K562 (cell line): ENCODE results near the gene PKDCC. TPM values are rescaled to one million over a fixed set of nuclear protein-coding genes. Genes with fewer than 3 reads are reported as not detected.

ENCODE experiments used
- ATAC-seq: fragments of 200-7000 bp; cut with Tn5 transposase; 3 replicates; pipeline ENCODE4 v1.9.1; 2020; ENCODE audit warnings: moderate library complexity
- BruUV-seq: library from RNA; stranded (reverse); fragments of 400-500 nt; replicated peaks from 2 replicates; lab custom pipeline; 2021; lab: Mats Ljungman, UMichigan
- CTCF ChIA-PET: fragments of 300-600 bp; formaldehyde crosslinking; extraction: SDS; loops from one replicate; lab custom pipeline; 2021; ENCODE audit warnings: low intra/inter-chr PET ratio; lab: Yijun Ruan, JAX
- POLR2A ChIA-PET: fragments of 300-600, 350-650 bp; sonication (Branson Sonifier 250); formaldehyde crosslinking; extraction: SDS; loops from one replicate; lab custom pipeline; 2021; ENCODE audit warnings: antibody characterized with exemption, inconsistent platforms; lab: Yijun Ruan, JAX
- DNase-seq, 4 experiments: peaks; one replicate each; pipeline versions ENCODE4 v3.0.0 to v3.0.0-alpha.2; 2011 to 2018; ENCODE audit warnings: low spot score in 3 of 4, mixed read lengths in 3 of 4; ENCODE audit errors: extremely low read depth in 1 of 4
- FAIRE-seq: peaks from 2 replicates; lab custom pipeline; 2011; peaks lifted over from hg19 to GRCh38; lab: Jason Lieb, UNC
- H2AFZ ChIP-seq: 2 replicates; pipeline ENCODE4 v1.6.0; 2011; ENCODE audit warnings: low read depth, low read length, control low read depth, inconsistent platforms
- H3K27ac ChIP-seq: fragments of 200-600 bp; 3 replicates; pipeline ENCODE4 v1.8.0; 2011; ENCODE audit warnings: low read depth, mild to moderate bottlenecking, control low read depth, inconsistent platforms, low read length, moderate library complexity, mixed read lengths; ENCODE audit errors: extremely low read depth
- H3K27me3 ChIP-seq, 2 experiments: fragments of 300-600 bp in 1 of 2; 2 replicates in 1 of 2; 3 replicates in 1 of 2; pipeline versions ENCODE4 v1.6.0 to v1.8.0; 2011; ENCODE audit warnings: inconsistent platforms in 2 of 2, low read length in 2 of 2, mild to moderate bottlenecking in 1 of 2, mixed read lengths in 1 of 2, moderate library complexity in 1 of 2; ENCODE audit not compliant: control insufficient read depth in 2 of 2, insufficient read depth in 2 of 2
- H3K36me3 ChIP-seq: fragments of 300-600 bp; 3 replicates; pipeline ENCODE4 v1.8.0; 2011; ENCODE audit warnings: mild to moderate bottlenecking, low read length, inconsistent platforms; ENCODE audit not compliant: control insufficient read depth, insufficient read depth
- H3K4me1 ChIP-seq, 2 experiments: fragments of 200-600 bp in 1 of 2; replicated peaks in 1 of 2; 2 replicates in 1 of 2; 3 replicates in 1 of 2; pipeline versions ENCODE4 v1.5.1 to v1.8.0; 2011; ENCODE audit warnings: inconsistent platforms in 2 of 2, low read length in 2 of 2, mild to moderate bottlenecking in 1 of 2, mixed read lengths in 1 of 2, moderate library complexity in 1 of 2; ENCODE audit not compliant: control insufficient read depth in 2 of 2, insufficient read depth in 2 of 2
- H3K4me2 ChIP-seq: 2 replicates; pipeline ENCODE4 v1.6.1; 2011; ENCODE audit warnings: low read length, control low read depth, inconsistent platforms, mixed read lengths; ENCODE audit not compliant: insufficient read depth
- H3K4me3 ChIP-seq: fragments of 200-600 bp; sonication (generic), shearing (Covaris generic); 2 replicates; pipeline ENCODE4 v1.5.1; 2016; ENCODE audit warnings: control low read depth, inconsistent platforms
- H3K79me2 ChIP-seq: fragments of 200-600 bp; 3 replicates; pipeline ENCODE4 v1.8.0; 2011; ENCODE audit warnings: low read length, inconsistent platforms; ENCODE audit not compliant: control insufficient read depth, insufficient read depth
- H3K9ac ChIP-seq, 2 experiments: 2 replicates each; pipeline versions ENCODE4 v1.6.0 to v1.6.1; 2011; ENCODE audit warnings: low read depth in 2 of 2, low read length in 2 of 2, control low read depth in 1 of 2, inconsistent platforms in 1 of 2, mild to moderate bottlenecking in 1 of 2, mixed read lengths in 1 of 2; ENCODE audit not compliant: insufficient read depth in 1 of 2
- H3K9me1 ChIP-seq: one replicate; pipeline ENCODE4 v1.6.0; 2011; ENCODE audit warnings: inconsistent platforms, mild to moderate bottlenecking, low read length, moderate library complexity; ENCODE audit not compliant: control insufficient read depth, insufficient read depth
- H3K9me3 ChIP-seq: replicated peaks from 2 replicates; pipeline ENCODE4 v1.5.1; 2011; ENCODE audit warnings: low read depth, low read length, inconsistent platforms; ENCODE audit not compliant: control insufficient read depth, insufficient read depth
- H4K20me1 ChIP-seq: replicated peaks from 2 replicates; pipeline ENCODE4 v1.6.1; 2011; ENCODE audit warnings: low read length, inconsistent platforms, mixed read lengths; ENCODE audit not compliant: control insufficient read depth, insufficient read depth
- HDAC3 ChIP-seq: fragments of 450-650 bp; IDR thresholded peaks from 2 replicates; pipeline ENCODE4 v1.6.1; 2018; ENCODE audit warnings: borderline replicate concordance, mild to moderate bottlenecking, moderate library complexity; ENCODE audit not compliant: partially characterized antibody
- IFI16 ChIP-seq: fragments of 250-450 bp; sonication (Bioruptor Pico); IDR thresholded peaks from 2 replicates; pipeline ENCODE4 v2.1.2; 2022; ENCODE audit warnings: mild to moderate bottlenecking, inconsistent platforms
- NR3C1 ChIP-seq: sonication (generic); formaldehyde crosslinking; IDR thresholded peaks from 2 replicates; pipeline ENCODE4 v1.8.1; 2022; ENCODE audit warnings: missing genetic modification reagents
- SMC3 ChIP-seq: conservative IDR thresholded peaks from 2 replicates; pipeline ENCODE4 v1.6.1; 2011; ENCODE audit warnings: low read depth, low read length, improper control_type of control experiment; ENCODE audit not compliant: insufficient read depth
- STAG1 ChIP-seq: sonication (generic); formaldehyde crosslinking; IDR thresholded peaks from 2 replicates; pipeline ENCODE4 v1.5.0; 2020; ENCODE audit warnings: missing genetic modification reagents, borderline replicate concordance
- ZBTB7A ChIP-seq: IDR thresholded peaks from 2 replicates; pipeline ENCODE4 v1.6.1; 2011; ENCODE audit warnings: low read depth, mild to moderate bottlenecking, low read length, moderate library complexity, borderline replicate concordance; ENCODE audit not compliant: control insufficient read depth
- WGBS: fragments of 100-300 bp; shearing (Covaris generic); methylation state at CpG from one replicate; pipeline ENCODE4 v1.1.6; 2016; ENCODE audit warnings: low coverage, mixed read lengths; ENCODE audit not compliant: insufficient coverage; ENCODE audit errors: missing lambda C conversion rate; 5-methylcytosine and 5-hydroxymethylcytosine counted together
- in situ Hi-C: fragments of 300-500 bp; cut with MboI; formaldehyde crosslinking; loops from 4 replicates; pipeline ENCODE4 v1.15.0; 2018; ENCODE audit warnings: inconsistent platforms, mixed read lengths
- intact Hi-C: fragments of 100-400 bp; cut with micrococcal nuclease; formaldehyde crosslinking; loops from 2 replicates; pipeline ENCODE4 v1.14.2; 2022
- polyA plus RNA-seq, 8 experiments: library from polyadenylated mRNA; depleted of rRNA in 4 of 8; stranded (reverse) in 5 of 8; unstranded in 3 of 8; fragments of >200 nt; fragmentation: Nextera tagmentation in 2 of 8; fragmentation: Illumina TruSeq in 1 of 8; extraction: Ambion mirVana in 2 of 8; extraction: Trizol in 1 of 8; gene quantifications; 2 replicates each; pipeline versions ENCODE4 v1.2.1 to v1.2.3, GENCODE V29; 2011 to 2014; ENCODE audit warnings: inconsistent platforms in 1 of 8, missing spikeins in 1 of 8
- total RNA-seq, 7 experiments: library from RNA; depleted of rRNA in 6 of 7; stranded (reverse); fragments of >200 nt in 6 of 7; fragmentation: Illumina TruSeq in 2 of 7; extraction: Trizol in 2 of 7; gene quantifications; 2 replicates each; pipeline versions ENCODE4 v1.2.1 to v1.2.3, GENCODE V29; 2011 to 2021; ENCODE audit warnings: low replicate concordance in 1 of 7
- TF ChIP-seq, protein P1 (sequence below): fragments of 250-450 bp; sonication (Bioruptor Pico); IDR thresholded peaks from 2 replicates; pipeline ENCODE4 v1.8.0; 2021; ENCODE audit warnings: borderline replicate concordance, mild to moderate bottlenecking, moderate library complexity; ENCODE audit not compliant: poor library complexity, severe bottlenecking
- TF ChIP-seq, protein P2 (sequence below): fragments of 200-800 bp; sonication (Bioruptor generic); IDR thresholded peaks from 2 replicates; pipeline ENCODE4 v1.6.1; 2017; ENCODE audit warnings: missing genetic modification characterization, missing compliant biosample characterization
- TF ChIP-seq, protein P3 (sequence below): fragments of 450-650 bp; formaldehyde crosslinking; IDR thresholded peaks from 2 replicates; pipeline ENCODE4 v1.4.0; 2022; ENCODE audit warnings: missing genetic modification characterization
- TF ChIP-seq, protein P4 (sequence below): fragments of 450-650 bp; IDR thresholded peaks from 2 replicates; pipeline ENCODE4 v1.6.1; 2017; ENCODE audit warnings: antibody characterized with exemption
- TF ChIP-seq, protein P5 (sequence below): fragments of 250-450 bp; sonication (Bioruptor Pico); IDR thresholded peaks from 2 replicates; pipeline ENCODE4 v1.8.0; 2022; ENCODE audit warnings: moderate library complexity, mild to moderate bottlenecking, inconsistent platforms

PKDCC gene
- total and polyA plus RNA-seq, 9 of the 15 experiments (the other 6 are each of a cell fraction or from before 2014, with no cell fraction given), result 0.62 to 14.8 (median 1.3) TPM; not detected in 2

DNA sequence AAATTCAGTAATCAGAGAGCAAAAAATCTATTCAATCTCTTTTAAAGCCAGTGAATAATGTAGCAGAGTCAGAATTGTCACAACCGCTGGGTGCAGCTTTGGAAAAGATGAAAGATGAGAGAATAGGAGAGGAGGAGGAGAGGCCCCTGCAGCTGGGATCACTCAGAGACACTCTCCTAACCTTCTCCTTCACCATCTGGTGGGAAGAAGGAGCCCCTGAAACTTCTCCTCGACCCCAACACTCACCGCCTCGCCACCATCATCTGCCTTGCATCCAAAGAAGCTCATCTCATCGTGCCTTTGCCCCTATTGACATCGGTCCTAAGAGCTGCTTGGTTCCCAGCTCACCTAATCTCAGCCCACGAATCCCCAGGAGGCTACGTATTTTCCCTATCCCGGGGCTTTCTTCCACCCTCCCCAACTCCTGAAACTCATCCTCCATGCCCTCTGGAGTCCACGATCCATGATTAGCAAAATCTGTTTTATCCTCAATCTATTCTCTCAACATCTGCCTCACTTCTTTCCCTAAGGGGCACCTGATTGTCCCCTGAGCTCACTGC lies 58.5 kb downstream of the PKDCC start:
- no TSS peak for BruUV-seq
- DNase-seq, result no peak
- TF ChIP-seq, protein P1, sequence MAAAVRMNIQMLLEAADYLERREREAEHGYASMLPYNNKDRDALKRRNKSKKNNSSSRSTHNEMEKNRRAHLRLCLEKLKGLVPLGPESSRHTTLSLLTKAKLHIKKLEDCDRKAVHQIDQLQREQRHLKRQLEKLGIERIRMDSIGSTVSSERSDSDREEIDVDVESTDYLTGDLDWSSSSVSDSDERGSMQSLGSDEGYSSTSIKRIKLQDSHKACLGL (CRISPR knock-in tag), result no peak
- TF ChIP-seq STAG1 (no peak), HDAC3 (no peak), NR3C1 (no peak), IFI16 (no peak), SMC3 (no peak), ZBTB7A (no peak)
- TF ChIP-seq, protein P2, sequence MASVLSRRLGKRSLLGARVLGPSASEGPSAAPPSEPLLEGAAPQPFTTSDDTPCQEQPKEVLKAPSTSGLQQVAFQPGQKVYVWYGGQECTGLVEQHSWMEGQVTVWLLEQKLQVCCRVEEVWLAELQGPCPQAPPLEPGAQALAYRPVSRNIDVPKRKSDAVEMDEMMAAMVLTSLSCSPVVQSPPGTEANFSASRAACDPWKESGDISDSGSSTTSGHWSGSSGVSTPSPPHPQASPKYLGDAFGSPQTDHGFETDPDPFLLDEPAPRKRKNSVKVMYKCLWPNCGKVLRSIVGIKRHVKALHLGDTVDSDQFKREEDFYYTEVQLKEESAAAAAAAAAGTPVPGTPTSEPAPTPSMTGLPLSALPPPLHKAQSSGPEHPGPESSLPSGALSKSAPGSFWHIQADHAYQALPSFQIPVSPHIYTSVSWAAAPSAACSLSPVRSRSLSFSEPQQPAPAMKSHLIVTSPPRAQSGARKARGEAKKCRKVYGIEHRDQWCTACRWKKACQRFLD, result no peak
- TF ChIP-seq, protein P3, sequence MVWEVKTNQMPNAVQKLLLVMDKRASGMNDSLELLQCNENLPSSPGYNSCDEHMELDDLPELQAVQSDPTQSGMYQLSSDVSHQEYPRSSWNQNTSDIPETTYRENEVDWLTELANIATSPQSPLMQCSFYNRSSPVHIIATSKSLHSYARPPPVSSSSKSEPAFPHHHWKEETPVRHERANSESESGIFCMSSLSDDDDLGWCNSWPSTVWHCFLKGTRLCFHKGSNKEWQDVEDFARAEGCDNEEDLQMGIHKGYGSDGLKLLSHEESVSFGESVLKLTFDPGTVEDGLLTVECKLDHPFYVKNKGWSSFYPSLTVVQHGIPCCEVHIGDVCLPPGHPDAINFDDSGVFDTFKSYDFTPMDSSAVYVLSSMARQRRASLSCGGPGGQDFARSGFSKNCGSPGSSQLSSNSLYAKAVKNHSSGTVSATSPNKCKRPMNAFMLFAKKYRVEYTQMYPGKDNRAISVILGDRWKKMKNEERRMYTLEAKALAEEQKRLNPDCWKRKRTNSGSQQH, result no peak
- TF ChIP-seq, protein P4, sequence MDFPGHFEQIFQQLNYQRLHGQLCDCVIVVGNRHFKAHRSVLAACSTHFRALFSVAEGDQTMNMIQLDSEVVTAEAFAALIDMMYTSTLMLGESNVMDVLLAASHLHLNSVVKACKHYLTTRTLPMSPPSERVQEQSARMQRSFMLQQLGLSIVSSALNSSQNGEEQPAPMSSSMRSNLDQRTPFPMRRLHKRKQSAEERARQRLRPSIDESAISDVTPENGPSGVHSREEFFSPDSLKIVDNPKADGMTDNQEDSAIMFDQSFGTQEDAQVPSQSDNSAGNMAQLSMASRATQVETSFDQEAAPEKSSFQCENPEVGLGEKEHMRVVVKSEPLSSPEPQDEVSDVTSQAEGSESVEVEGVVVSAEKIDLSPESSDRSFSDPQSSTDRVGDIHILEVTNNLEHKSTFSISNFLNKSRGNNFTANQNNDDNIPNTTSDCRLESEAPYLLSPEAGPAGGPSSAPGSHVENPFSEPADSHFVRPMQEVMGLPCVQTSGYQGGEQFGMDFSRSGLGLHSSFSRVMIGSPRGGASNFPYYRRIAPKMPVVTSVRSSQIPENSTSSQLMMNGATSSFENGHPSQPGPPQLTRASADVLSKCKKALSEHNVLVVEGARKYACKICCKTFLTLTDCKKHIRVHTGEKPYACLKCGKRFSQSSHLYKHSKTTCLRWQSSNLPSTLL, result no peak
- TF ChIP-seq, protein P5, sequence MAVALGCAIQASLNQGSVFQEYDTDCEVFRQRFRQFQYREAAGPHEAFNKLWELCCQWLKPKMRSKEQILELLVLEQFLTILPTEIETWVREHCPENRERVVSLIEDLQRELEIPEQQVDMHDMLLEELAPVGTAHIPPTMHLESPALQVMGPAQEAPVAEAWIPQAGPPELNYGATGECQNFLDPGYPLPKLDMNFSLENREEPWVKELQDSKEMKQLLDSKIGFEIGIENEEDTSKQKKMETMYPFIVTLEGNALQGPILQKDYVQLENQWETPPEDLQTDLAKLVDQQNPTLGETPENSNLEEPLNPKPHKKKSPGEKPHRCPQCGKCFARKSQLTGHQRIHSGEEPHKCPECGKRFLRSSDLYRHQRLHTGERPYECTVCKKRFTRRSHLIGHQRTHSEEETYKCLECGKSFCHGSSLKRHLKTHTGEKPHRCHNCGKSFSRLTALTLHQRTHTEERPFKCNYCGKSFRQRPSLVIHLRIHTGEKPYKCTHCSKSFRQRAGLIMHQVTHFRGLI (CRISPR knock-in tag), result no peak

More for the DNA sequence above, 58.5 kb downstream of the PKDCC start:
- Histone ChIP-seq H3K27ac (no peak overlapping the region), H3K27me3 (peaks cover 28 to 40% of the 10 kb centered on the region in 2 experiments), H4K20me1 (0 out of 2 replicates have a peak, but pooled peaks cover 4% of the 10 kb centered on the region), H2AFZ (no peak overlapping the region), H3K9me3 (no peaks in the 10 kb centered on the region; the same call in 1 of the 2 replicates), H3K4me1 (peaks cover 0 to 8% of the 10 kb centered on the region in 2 experiments; a peak in 2 of 5 replicates), H3K4me2 (no peak overlapping the region), H3K36me3 (no peaks in the 10 kb centered on the region), H3K9ac (no peak overlapping the region), H3K4me3 (no peak overlapping the region), H3K9me1 (no peaks in the 10 kb centered on the region), H3K79me2 (no peaks in the 10 kb centered on the region)
- CTCF ChIA-PET, result no interaction called here
- FAIRE-seq (no peak), ATAC-seq (no peak)
- in situ Hi-C loops (no loop called here), intact Hi-C loops (no loop called here)
- WGBS, result 3% methylated on average over 10 of the region's 10 CpGs
- POLR2A ChIA-PET, result interaction anchor here (0.5 to 1.2 kb wide), 3 partner anchors 12 to 37 kb away, joined by 3 to 4 read pairs (median 3); no protein-coding TSS in a partner anchor
